HEK293 (cell line): Measurements from ENCODE around the gene CDKAL1.
"Not testable (repeated sequence)": the region's sequence is repeated elsewhere in the genome, so short reads cannot be mapped to it uniquely, and the experiment has no call there.

Source experiments
- GLIS2 ChIP-seq: fragments of 450-650 bp; formaldehyde crosslinking; IDR thresholded peaks from 2 replicates; pipeline ENCODE4 v1.5.1; 2016; ENCODE audit warnings: missing biosample characterization, missing genetic modification characterization
- PRDM2 ChIP-seq: fragments of 450-650 bp; formaldehyde crosslinking; IDR thresholded peaks from 2 replicates; pipeline ENCODE4 v1.5.1; 2016; ENCODE audit warnings: missing biosample characterization, missing genetic modification characterization, borderline replicate concordance
- SP2 ChIP-seq: fragments of 450-650 bp; formaldehyde crosslinking; IDR thresholded peaks from 2 replicates; pipeline ENCODE4 v1.5.1; 2016; ENCODE audit warnings: missing biosample characterization, missing genetic modification characterization
- ZBTB26 ChIP-seq: fragments of 450-650 bp; formaldehyde crosslinking; optimal IDR thresholded peaks from 2 replicates; pipeline ENCODE3; 2016; ENCODE audit warnings: missing biosample characterization, mild to moderate bottlenecking, missing genetic modification characterization
- ZNF341 ChIP-seq: fragments of 450-650 bp; formaldehyde crosslinking; IDR thresholded peaks from 2 replicates; pipeline ENCODE4; 2016; ENCODE audit warnings: low read depth, missing biosample characterization, missing genetic modification characterization
- ZNF416 ChIP-seq: fragments of 450-650 bp; formaldehyde crosslinking; IDR thresholded peaks from 2 replicates; pipeline ENCODE4 v1.5.1; 2016; ENCODE audit warnings: missing biosample characterization, missing genetic modification characterization
- ZSCAN5A ChIP-seq: fragments of 450-650 bp; formaldehyde crosslinking; IDR thresholded peaks from 2 replicates; pipeline ENCODE4 v1.5.1; 2016; ENCODE audit warnings: missing biosample characterization, missing genetic modification characterization
- TF ChIP-seq, protein P1 (sequence below): fragments of 450-650 bp; formaldehyde crosslinking; IDR thresholded peaks from 2 replicates; pipeline ENCODE4 v1.5.1; 2016; ENCODE audit warnings: missing biosample characterization, missing genetic modification characterization
- TF ChIP-seq, protein P2 (sequence below): fragments of 450-650 bp; formaldehyde crosslinking; IDR thresholded peaks from 2 replicates; pipeline ENCODE4 v1.5.1; 2016; ENCODE audit warnings: missing biosample characterization, missing genetic modification characterization
- TF ChIP-seq, protein P3 (sequence below): IDR thresholded peaks from 2 replicates; pipeline ENCODE4 v1.6.1; 2011; ENCODE audit warnings: mild to moderate bottlenecking, low read depth, low read length, borderline replicate concordance
- TF ChIP-seq, protein P4 (sequence below): fragments of 450-650 bp; formaldehyde crosslinking; IDR thresholded peaks from 2 replicates; pipeline ENCODE4 v1.5.1; 2016; ENCODE audit warnings: missing biosample characterization, missing genetic modification characterization

- TF ChIP-seq ZBTB26, SP2, ZSCAN5A, ZNF341, ZNF416, PRDM2, GLIS2 (tag by site-specific recombination): not testable (repeated sequence)
- TF ChIP-seq, protein P1, sequence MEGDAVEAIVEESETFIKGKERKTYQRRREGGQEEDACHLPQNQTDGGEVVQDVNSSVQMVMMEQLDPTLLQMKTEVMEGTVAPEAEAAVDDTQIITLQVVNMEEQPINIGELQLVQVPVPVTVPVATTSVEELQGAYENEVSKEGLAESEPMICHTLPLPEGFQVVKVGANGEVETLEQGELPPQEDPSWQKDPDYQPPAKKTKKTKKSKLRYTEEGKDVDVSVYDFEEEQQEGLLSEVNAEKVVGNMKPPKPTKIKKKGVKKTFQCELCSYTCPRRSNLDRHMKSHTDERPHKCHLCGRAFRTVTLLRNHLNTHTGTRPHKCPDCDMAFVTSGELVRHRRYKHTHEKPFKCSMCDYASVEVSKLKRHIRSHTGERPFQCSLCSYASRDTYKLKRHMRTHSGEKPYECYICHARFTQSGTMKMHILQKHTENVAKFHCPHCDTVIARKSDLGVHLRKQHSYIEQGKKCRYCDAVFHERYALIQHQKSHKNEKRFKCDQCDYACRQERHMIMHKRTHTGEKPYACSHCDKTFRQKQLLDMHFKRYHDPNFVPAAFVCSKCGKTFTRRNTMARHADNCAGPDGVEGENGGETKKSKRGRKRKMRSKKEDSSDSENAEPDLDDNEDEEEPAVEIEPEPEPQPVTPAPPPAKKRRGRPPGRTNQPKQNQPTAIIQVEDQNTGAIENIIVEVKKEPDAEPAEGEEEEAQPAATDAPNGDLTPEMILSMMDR (tag by site-specific recombination), result not testable (repeated sequence)
- TF ChIP-seq, protein P2, sequence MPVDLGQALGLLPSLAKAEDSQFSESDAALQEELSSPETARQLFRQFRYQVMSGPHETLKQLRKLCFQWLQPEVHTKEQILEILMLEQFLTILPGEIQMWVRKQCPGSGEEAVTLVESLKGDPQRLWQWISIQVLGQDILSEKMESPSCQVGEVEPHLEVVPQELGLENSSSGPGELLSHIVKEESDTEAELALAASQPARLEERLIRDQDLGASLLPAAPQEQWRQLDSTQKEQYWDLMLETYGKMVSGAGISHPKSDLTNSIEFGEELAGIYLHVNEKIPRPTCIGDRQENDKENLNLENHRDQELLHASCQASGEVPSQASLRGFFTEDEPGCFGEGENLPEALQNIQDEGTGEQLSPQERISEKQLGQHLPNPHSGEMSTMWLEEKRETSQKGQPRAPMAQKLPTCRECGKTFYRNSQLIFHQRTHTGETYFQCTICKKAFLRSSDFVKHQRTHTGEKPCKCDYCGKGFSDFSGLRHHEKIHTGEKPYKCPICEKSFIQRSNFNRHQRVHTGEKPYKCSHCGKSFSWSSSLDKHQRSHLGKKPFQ (tag by site-specific recombination), result not testable (repeated sequence)
- TF ChIP-seq, protein P3, sequence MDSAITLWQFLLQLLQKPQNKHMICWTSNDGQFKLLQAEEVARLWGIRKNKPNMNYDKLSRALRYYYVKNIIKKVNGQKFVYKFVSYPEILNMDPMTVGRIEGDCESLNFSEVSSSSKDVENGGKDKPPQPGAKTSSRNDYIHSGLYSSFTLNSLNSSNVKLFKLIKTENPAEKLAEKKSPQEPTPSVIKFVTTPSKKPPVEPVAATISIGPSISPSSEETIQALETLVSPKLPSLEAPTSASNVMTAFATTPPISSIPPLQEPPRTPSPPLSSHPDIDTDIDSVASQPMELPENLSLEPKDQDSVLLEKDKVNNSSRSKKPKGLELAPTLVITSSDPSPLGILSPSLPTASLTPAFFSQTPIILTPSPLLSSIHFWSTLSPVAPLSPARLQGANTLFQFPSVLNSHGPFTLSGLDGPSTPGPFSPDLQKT, result not testable (repeated sequence)
- TF ChIP-seq, protein P4, sequence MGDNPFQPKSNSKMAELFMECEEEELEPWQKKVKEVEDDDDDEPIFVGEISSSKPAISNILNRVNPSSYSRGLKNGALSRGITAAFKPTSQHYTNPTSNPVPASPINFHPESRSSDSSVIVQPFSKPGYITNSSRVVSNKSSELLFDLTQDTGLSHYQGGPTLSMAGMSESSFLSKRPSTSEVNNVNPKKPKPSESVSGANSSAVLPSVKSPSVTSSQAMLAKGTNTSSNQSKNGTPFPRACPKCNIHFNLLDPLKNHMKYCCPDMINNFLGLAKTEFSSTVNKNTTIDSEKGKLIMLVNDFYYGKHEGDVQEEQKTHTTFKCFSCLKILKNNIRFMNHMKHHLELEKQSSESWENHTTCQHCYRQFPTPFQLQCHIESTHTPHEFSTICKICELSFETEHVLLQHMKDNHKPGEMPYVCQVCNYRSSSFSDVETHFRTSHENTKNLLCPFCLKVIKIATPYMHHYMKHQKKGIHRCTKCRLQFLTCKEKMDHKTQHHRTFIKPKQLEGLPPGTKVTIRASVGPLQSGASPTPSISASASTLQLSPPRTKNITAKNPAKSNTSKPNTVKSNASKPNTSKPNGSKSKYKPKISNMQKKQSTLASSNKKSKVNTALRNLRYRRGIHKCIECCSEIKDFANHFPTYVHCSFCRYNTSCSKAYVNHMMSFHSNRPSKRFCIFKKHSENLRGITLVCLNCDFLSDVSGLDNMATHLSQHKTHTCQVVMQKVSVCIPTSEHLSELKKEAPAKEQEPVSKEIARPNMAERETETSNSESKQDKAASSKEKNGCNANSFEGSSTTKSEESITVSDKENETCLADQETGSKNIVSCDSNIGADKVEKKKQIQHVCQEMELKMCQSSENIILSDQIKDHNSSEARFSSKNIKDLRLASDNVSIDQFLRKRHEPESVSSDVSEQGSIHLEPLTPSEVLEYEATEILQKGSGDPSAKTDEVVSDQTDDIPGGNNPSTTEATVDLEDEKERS (tag by site-specific recombination), result not testable (repeated sequence)
Observed at GRCh38 chr6:20756584-20757147, 222.4 kb downstream of the CDKAL1 start.
